ENCODE measurements around the gene SPINK1. TPM values are rescaled to one million over a fixed set of nuclear protein-coding genes. Genes with fewer than 3 reads are reported as not detected.

Gene SPINK1
- total RNA-seq, 1 experiment from 2014 or later: 4.5 TPM

- TF ChIP-seq ZNF274 (IDR thresholded peaks at IDR 0.05; ENCODE audit: low read depth, low read length) (no peak), TCF7L2 (IDR thresholded peaks at IDR 0.05; ENCODE audit: borderline replicate concordance, extremely low read depth, insufficient read depth, insufficient read length) (no peak), ATF3 (IDR thresholded peaks at IDR 0.05) (no peak), RAD21 (IDR thresholded peaks at IDR 0.05; ENCODE audit: low read depth) (no peak), ZBTB33 (IDR thresholded peaks at IDR 0.05; ENCODE audit: extremely low read depth, insufficient replicate concordance, low read length) (no peak), EGR1 (IDR thresholded peaks at IDR 0.05; ENCODE audit: low read depth) (no peak), EZH2phosphoT487 (IDR thresholded peaks at IDR 0.05; ENCODE audit: borderline replicate concordance) (no peak), SIN3A (IDR thresholded peaks at IDR 0.05; ENCODE audit: low read depth) (no peak), MAX (IDR thresholded peaks at IDR 0.05) (no peak), REST (IDR thresholded peaks at IDR 0.05; ENCODE audit: low read depth) (no peak), SP1 (IDR thresholded peaks at IDR 0.05; ENCODE audit: low read depth) (no peak)
- no peaks in the 10 kb centered on the region for H3K9me3 ChIP-seq (ENCODE audit: control insufficient read depth in 1 of 2, insufficient read depth in 1 of 2, low read depth in 1 of 2, low read length in 2 of 2)
- no peak overlapping the region for H3K9ac ChIP-seq (ENCODE audit: low read length)
- no peaks in the 10 kb centered on the region; the same call in 1 of the 2 replicates for H3K27me3 ChIP-seq (ENCODE audit: insufficient read depth, low read length)
- no peak overlapping the region for H2AFZ ChIP-seq (ENCODE audit: low read depth, low read length, poor library complexity, severe bottlenecking)
- no peaks in the 10 kb centered on the region for H3K4me1 ChIP-seq (ENCODE audit: control insufficient read depth in 1 of 2, insufficient read depth in 2 of 2, low read length in 2 of 2)
- DNase-seq (ENCODE audit: low read depth, low spot score) (no peak), ATAC-seq (no peak)
- intact Hi-C loops (cut with micrococcal nuclease): no loop called here
- no TSS peak for BruUV-seq (replicated peaks)
- no peak overlapping the region for H3K4me2 ChIP-seq (ENCODE audit: low read length)
- no peaks in the 10 kb centered on the region for H3K9me2 ChIP-seq (ENCODE audit: insufficient read depth)
- ChIA-PET RAD21 (ENCODE audit: low non-redundant PET in 1 of 2, low total read pairs in 2 of 2, uncharacterized antibody in 2 of 2, unreplicated experiment in 2 of 2) (no interaction called here), POLR2A (no interaction called here), CTCF (no interaction called here)
- no peak overlapping the region for H3K4me3 ChIP-seq (replicated peaks in 1 of 2; ENCODE audit: low read depth in 1 of 2, low read length in 2 of 2)
- H3K79me2 ChIP-seq (ENCODE audit: insufficient read depth, low read length): no peaks in the 10 kb centered on the region
- no peaks in the 10 kb centered on the region for H4K20me1 ChIP-seq (ENCODE audit: insufficient read depth)
- H3K27ac ChIP-seq (ENCODE audit: low read depth, low read length): no peak overlapping the region
- no peaks in the 10 kb centered on the region for H3K36me3 ChIP-seq (ENCODE audit: control insufficient read depth in 1 of 2, insufficient read depth in 2 of 2, low read length in 2 of 2)
Observed at GRCh38 chr5:147789820-147790219, 41.7 kb downstream of the SPINK1 start.
